GM20000 (cell line): ENCODE results near the gene HEBP1.

Source experiments
- DNase-seq: peaks from one replicate; pipeline ENCODE4 v3.0.0; 2012; ENCODE audit warnings: low spot score
- CTCF ChIP-seq: IDR thresholded peaks from 2 replicates; pipeline ENCODE4 v1.5.1; 2012; ENCODE audit warnings: mild to moderate bottlenecking, control low read depth; ENCODE audit errors: extremely low read depth, missing control alignments

Gene HEBP1

GRCh38 chr12:12946686-12947355, 53.2 kb downstream of the HEBP1 start:
- DNase-seq, result no peak
- TF ChIP-seq CTCF, result no peak

GRCh38 chr12:12945591-12945990, 54.5 kb downstream of the HEBP1 start:
- TF ChIP-seq CTCF, result no peak

GRCh38 chr12:12943586-12944260, 56.3 kb downstream of the HEBP1 start:
- no peak for DNase-seq
- TF ChIP-seq CTCF, result no peak

More at GRCh38 chr12:12945591-12945990, 54.5 kb downstream of the HEBP1 start:
- no peak for DNase-seq

GRCh38 chr12:12941450-12942350, 58.4 kb downstream of the HEBP1 start:
- DNase-seq, result no peak
- no peak for TF ChIP-seq CTCF

GRCh38 chr12:12939888-12940287, 60.2 kb downstream of the HEBP1 start:
- no peak for TF ChIP-seq CTCF
- DNase-seq, result no peak

- no peak for TF ChIP-seq CTCF
- DNase-seq, result no peak
These were observed 61.5 kb downstream of the HEBP1 start for GRCh38 chr12:12938541-12938940.
